HG03097 (cell line): ENCODE measurements around the gene SLC7A6.

Experiments
- ATAC-seq: cut with Tn5 transposase; IDR thresholded peaks from one replicate; pipeline ENCODE4 v1.9.1; 2021; ENCODE audit not compliant: unreplicated experiment, low FRiP score

The SLC7A6 gene

GRCh38 chr16:68298312-68298711, 34.0 kb downstream of the SLC7A6 start:
- no peak for ATAC-seq

- no peak for ATAC-seq
These were observed 34.7 kb downstream of the SLC7A6 start for GRCh38 chr16:68298907-68299561.

GRCh38 chr16:68299571-68300453, 35.5 kb downstream of the SLC7A6 start:
- no peak for ATAC-seq

GRCh38 chr16:68300734-68301459, 36.6 kb downstream of the SLC7A6 start:
- ATAC-seq = no peak

- no peak for ATAC-seq
These were observed 42.3 kb downstream of the SLC7A6 start for GRCh38 chr16:68306633-68307032.

GRCh38 chr16:68309799-68310198, 45.5 kb downstream of the SLC7A6 start:
- no peak for ATAC-seq

- peak; percentile 36 for ATAC-seq
These were observed 46.1 kb downstream of the SLC7A6 start for GRCh38 chr16:68310437-68310773.

- peak; percentile 93 for ATAC-seq
These were observed 46.6 kb downstream of the SLC7A6 start, which contains the start of the genes PRMT7 and SLC7A6OS for GRCh38 chr16:68310774-68311511. PRMT7 (plus strand) TSS chr16:68311019; CDS start chr16:68315980, 4,961 bp downstream. SLC7A6OS (minus strand) TSS chr16:68310946; CDS start chr16:68310926, 20 bp downstream.

GRCh38 chr16:68313116-68313515, 48.8 kb downstream of the SLC7A6 start:
- no peak for ATAC-seq

- ATAC-seq = no peak
These were observed 55.0 kb downstream of the SLC7A6 start for GRCh38 chr16:68319185-68319908.

GRCh38 chr16:68324336-68324735, 60.0 kb downstream of the SLC7A6 start:
- ATAC-seq = no peak

GRCh38 chr16:68324780-68325357, 60.5 kb downstream of the SLC7A6 start:
- no peak for ATAC-seq

- ATAC-seq = no peak
These were observed 64.0 kb downstream of the SLC7A6 start for GRCh38 chr16:68328151-68328859.

GRCh38 chr16:68328860-68329390, 64.6 kb downstream of the SLC7A6 start:
- no peak for ATAC-seq

- ATAC-seq = no peak
These were observed 67.6 kb downstream of the SLC7A6 start for GRCh38 chr16:68331879-68332410.

GRCh38 chr16:68332411-68333121, 68.2 kb downstream of the SLC7A6 start:
- no peak for ATAC-seq

- no peak for ATAC-seq
These were observed 70.8 kb downstream of the SLC7A6 start for GRCh38 chr16:68335175-68335574.
